ENCODE measurements around the gene GPR152.

GPR152 gene

GRCh38 chr11:67464411-67465188 lies 12.1 kb upstream of the GPR152 start:
- DNase-seq: peak; percentile 76

DNA sequence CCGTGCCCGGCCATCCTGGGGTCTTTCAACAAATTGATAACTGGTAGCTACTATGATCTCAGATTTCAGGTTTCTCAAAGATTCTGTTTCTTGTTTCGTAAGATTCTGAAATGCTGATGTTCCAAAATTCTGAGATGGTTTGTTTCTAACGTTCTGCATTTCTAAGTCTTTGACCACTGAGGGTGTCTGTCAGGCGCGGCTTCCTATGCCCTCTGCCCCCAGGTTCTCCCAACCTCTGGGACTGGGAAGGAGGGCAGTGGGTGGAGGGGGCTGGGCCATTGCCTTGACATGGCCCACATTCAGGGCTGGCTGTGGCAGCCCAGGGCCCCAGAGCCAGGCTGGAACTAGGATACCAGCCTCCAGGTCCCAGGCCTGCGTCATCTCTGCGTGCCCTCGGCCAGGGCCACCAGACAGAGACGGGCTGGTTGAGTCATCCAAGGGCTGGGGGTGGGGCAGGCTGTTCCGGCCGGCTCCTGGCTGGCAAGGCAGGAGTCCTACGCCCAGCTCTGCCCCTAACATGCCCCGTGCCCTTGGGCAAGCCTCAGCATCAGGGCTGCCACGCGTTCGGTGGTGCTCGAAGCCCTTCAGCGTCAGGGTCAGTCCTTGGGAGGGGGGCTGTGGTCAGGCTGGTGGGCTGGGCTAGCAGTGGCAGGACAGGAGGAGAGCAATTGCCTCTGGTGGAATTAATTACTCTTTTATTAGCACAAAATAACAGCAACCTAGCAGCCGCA lies 11.3 kb upstream of the GPR152 start:
- peak; percentile 87 for DNase-seq

- DNase-seq: no peak
Measured at GRCh38 chr11:67463186-67463585, 10.7 kb upstream of the GPR152 start.

GRCh38 chr11:67458266-67458665 lies 5.7 kb upstream of the GPR152 start:
- no peak for DNase-seq

GRCh38 chr11:67457453-67457852 lies 4.9 kb upstream of the GPR152 start:
- no peak for DNase-seq

DNA sequence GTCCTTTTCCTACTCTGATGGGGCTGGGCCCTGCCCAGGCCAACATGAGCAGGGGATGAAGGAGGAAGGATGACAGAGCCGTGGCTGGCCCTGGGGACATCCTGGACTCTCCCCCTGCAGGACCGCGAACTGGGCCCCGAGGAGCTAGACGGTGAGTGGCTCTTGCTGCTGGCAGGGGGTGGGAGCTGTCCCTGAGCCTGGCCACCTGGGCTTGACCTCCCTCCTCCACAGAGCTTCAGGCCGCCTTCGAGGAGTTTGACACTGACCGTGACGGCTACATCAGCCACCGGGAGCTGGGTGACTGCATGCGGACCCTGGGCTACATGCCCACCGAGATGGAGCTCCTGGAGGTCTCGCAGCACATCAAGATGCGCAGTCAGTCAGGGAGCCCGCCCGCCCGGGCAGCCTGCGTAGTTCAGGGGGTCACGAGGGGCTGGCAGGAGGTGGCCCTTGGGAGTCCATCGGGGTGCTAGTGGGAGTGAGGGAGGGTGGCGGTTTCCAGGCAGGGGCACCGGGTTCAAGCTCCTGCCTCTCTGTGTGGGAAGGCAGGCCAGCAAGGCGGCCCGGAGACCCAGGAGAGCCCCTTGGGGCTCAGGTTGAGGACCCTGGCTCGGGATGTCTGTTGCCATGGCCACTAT lies 3.7 kb upstream of the GPR152 start:
- no peak for DNase-seq

GRCh38 chr11:67455054-67455453 lies 2.5 kb upstream of the GPR152 start, which contains the start of gene CABP4:
TSS of gene CABP4 (plus strand) at chr11:67455354. CDS start at chr11:67455424, 70 bp downstream.
- DNase-seq: no peak

GRCh38 chr11:67453816-67454732 lies 1.5 kb upstream of the GPR152 start:
- no peak for DNase-seq

DNA sequence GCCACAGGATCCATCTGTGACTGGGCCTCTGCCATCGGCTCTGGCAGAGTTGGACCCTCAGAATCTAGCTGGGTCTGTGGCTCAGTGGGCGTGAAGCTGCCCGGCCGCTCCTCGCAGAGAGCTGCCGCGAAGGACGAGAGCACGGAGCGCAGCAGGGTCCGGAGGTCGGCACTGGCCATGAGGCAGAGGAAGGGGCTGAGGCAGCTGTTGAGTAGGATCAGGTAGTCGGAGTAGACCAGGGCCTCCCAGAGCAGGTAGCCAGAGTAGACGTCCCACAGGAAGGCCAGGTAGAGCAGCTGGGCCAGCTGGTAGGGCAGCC lies 912 bp downstream of the GPR152 start:
- no peak for DNase-seq

GRCh38 chr11:67450796-67451657 lies 1.5 kb downstream of the GPR152 start:
- no peak for DNase-seq

DNA sequence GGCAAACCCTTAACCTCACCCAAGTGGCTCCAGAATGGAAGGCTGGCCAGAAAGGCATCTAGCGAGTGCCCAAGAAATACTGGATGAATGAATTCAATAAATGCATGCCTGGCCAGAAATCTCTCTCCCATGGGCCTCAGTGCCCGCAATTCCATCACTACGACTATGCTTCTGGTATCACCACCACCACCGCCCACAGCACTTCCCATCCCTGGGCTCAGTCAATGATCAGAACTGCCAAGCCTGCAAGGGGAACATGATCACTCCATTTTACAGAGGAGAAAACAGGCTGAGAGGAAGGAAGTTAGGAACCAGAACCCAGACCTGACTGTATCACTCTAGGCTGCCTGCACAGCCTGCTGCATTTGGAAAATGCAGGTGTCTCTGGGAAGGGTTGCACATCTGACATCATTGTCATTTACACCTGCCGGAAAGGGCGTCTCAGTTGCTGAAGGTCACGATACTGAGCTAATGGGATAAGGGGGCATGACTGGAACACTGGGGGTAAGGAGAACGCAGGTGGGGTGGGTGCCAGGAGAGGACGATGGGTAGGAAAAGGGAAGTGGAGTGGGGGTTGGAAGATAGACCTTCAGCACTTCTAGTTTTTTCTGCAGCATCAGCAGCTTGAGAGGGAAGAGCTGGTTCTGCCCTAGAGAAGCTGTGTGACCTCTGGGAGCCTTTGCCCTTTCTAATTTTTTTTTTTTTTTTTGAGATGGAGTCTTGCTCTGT lies 3.2 kb downstream of the GPR152 start:
- DNase-seq: no peak

DNA sequence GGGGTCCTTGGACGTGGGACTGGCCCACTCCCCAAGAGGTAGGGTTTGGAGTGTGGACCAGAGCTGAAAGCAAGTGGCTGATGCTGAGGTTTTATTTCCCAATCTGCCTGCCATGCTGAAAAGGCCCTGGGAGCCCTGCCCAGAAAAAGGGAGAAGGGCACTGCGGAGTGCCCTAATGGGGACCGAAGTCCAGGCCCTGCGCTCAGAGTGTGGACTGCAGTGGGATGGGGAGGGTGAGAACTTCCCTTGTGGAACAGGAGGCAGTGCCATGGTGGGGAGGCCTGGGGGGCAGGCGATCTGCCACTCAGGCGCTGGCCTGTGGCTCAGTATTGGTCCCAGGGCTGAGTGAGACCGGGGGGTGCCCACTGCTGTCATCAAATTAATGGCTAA lies 4.3 kb downstream of the GPR152 start:
- no peak for DNase-seq

DNA sequence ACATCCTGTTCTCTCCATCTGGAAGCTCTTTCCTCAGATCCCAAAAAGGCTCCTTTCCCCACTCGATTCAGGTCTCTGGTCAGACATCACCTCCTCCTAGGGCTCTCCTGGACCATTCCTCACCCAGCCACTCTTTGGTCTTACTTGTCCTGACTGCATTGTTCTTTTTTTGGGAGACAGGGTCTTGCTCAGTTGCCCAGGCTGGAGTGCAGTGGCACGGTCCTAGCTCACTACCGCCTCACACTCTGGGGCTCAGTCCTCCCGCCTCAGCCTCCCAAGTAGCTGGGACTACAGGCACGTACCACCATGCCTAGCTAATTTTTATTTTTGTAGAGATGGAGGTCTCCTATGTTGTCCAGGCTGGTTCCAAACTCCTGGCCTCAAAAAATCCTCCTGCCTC lies 7.0 kb downstream of the GPR152 start:
- DNase-seq: no peak

DNA sequence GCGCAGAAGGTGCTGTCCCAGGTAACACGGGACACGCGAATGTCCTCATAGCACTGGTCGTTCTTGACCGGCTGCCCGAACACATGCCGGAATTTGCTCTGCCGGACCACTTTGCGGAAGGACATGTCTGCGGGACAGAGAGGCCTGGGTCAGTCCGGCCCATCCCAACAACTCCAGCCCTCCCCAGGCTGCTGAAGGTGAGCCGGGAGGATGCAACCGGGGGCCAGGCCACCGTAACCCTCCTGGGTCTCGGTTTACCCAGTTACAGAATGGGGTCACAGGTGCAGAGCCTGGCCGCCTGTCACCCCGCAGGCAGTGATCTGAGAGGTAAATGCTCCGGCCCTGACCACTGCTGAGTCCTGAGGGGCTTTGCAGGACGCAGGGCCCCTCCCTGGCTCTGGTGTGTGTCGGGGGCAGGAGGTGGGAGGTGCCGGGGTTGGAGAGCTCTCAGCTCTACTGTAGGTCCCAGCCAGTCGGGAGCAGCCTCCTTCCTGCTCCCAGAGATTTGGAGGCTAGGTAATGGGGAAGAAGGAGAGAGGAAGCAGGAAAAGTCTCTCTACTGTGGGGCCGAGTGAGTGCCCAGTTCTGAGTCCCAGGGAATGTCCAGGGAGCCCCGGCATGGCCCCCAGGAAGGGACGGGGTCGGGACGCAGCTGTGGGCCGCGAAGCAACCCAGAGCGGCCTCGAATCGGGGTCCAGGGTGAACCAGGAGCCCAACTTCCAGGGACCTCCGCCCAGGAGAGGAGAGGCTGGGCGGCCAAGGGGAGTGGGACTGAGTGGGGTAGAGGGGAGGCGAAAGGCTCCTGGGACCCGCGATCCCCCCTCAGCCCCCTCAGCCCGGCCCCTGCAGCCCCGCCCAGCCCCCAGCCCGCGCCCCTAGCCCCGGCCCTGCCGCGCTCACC lies 9.8 kb downstream of the GPR152 start:
- DNase-seq: no peak

DNA sequence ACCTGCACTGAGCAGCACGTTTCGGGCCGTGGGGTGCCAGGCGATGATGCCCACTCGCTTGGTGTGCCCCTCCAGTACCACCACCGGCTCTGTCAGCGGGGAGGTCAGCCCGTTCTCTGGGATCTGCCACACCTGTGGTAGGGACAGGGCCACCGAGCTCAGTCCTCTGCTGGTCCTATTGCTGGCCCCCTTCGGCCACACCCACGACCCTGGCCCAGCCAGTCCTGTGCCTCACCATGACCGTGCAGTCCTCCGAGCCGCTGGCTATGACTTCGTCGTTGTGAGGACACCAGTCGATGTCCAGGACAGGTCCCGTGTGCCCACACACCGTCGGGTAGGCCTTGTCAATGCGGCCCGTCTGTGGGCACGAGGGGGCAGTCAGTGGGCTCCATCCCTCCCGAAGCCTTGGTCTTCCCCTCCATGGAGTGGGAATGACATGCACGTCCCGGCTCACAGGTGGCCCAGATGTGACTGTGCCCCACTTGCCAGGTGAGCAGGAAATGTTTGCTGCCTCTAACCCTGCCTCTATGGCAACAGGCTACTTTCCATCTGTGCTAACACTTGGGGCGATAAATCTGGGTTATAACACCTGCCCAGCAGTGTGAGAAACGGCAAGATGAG lies 10.7 kb downstream of the GPR152 start:
- no peak for DNase-seq

- no peak for DNase-seq
Measured at GRCh38 chr11:67441098-67441563, 11.4 kb downstream of the GPR152 start.

GRCh38 chr11:67440229-67441097 lies 12.1 kb downstream of the GPR152 start:
- DNase-seq: no peak

Measured in MV-4-11 (cell line).